ENCODE results near the gene TMEM244. TPM values are rescaled to one million over a fixed set of nuclear protein-coding genes. Genes with fewer than 3 reads are reported as not detected.
A peak's percentile ranks its signal among the peaks of the same experiment; 100 is the strongest.

The TMEM244 gene
- total and polyA plus RNA-seq, 9 of the 15 experiments (the other 6 are each of a cell fraction or from before 2014, with no cell fraction given), result not detected

DNA sequence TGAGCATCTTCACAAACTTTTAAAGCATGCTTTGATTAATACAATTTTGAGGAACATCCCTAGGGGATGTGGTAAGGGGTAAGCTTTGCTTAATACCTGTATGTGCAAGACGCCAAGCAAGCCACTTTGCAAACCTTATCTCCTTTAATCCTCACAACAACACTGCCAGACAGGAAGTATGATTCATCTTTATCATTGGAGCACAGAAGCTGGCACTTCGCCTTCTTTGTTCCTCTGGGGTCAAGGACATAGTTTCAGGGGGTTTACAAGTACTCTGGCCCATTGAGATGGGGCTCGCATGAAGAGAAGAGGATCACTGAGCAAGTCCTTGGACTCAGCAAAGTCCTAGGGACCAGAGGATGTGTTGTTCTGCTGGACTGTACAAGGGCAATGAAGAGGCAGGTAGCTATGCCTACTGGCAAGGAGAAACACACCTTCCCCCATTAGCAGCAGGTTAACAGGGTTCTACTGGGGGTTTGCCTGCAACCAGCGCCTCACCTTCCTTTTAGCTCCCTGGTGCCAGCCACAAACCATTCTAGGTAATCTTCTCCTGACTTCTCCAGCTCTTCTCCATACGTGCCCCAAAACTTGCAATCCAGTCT lies 8.8 kb downstream of the TMEM244 start (continued):
- TF ChIP-seq NR2C1 (IDR thresholded peaks at IDR 0.05) (peak; percentile 82), NR2C1 (tag; IDR thresholded peaks at IDR 0.05) (peak; percentile 86), HDAC6 (IDR thresholded peaks at IDR 0.05; ENCODE audit: low read depth, low read length) (no peak), ARID2 (IDR thresholded peaks at IDR 0.05) (no peak), ZC3H11A (IDR thresholded peaks at IDR 0.05; ENCODE audit: low read depth, low read length) (no peak), FOSL1 (tag; conservative IDR thresholded peaks at IDR 0.05) (peak; percentile 99), CC2D1A (IDR thresholded peaks at IDR 0.05) (peak; percentile 80; the same call in 1 of the 2 replicates), NFATC3 (IDR thresholded peaks at IDR 0.05) (no peak), POLR2AphosphoS5 (IDR thresholded peaks at IDR 0.05; ENCODE audit: control insufficient read depth, insufficient read depth, low read depth, low read length) (peak; percentile 93), SRSF1 (IDR thresholded peaks at IDR 0.05; ENCODE audit: low read depth, low read length) (no peak), GABPA (tag; conservative IDR thresholded peaks at IDR 0.05; ENCODE audit: low read depth) (peak; percentile 54), CREB1 (IDR thresholded peaks at IDR 0.05) (peak; percentile 72; the same call in 1 of the 2 replicates), CREB1 (CRISPR knock-in tag; IDR thresholded peaks at IDR 0.05) (no peak), PHF8 (IDR thresholded peaks at IDR 0.05; ENCODE audit: borderline replicate concordance, low read length) (no peak), KAT7 (CRISPR knock-in tag; IDR thresholded peaks at IDR 0.05; ENCODE audit: borderline replicate concordance) (no peak), NFXL1 (CRISPR knock-in tag; IDR thresholded peaks at IDR 0.05) (no peak), U2AF2 (optimal IDR thresholded peaks at IDR 0.05; ENCODE audit: low read depth, low read length) (no peak)
- TF ChIP-seq, protein P1, sequence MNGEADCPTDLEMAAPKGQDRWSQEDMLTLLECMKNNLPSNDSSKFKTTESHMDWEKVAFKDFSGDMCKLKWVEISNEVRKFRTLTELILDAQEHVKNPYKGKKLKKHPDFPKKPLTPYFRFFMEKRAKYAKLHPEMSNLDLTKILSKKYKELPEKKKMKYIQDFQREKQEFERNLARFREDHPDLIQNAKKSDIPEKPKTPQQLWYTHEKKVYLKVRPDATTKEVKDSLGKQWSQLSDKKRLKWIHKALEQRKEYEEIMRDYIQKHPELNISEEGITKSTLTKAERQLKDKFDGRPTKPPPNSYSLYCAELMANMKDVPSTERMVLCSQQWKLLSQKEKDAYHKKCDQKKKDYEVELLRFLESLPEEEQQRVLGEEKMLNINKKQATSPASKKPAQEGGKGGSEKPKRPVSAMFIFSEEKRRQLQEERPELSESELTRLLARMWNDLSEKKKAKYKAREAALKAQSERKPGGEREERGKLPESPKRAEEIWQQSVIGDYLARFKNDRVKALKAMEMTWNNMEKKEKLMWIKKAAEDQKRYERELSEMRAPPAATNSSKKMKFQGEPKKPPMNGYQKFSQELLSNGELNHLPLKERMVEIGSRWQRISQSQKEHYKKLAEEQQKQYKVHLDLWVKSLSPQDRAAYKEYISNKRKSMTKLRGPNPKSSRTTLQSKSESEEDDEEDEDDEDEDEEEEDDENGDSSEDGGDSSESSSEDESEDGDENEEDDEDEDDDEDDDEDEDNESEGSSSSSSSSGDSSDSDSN (IDR thresholded peaks at IDR 0.05; ENCODE audit: borderline replicate concordance in 1 of 2, low read depth in 2 of 2, low read length in 2 of 2), result no peak
- TF ChIP-seq, protein P2, sequence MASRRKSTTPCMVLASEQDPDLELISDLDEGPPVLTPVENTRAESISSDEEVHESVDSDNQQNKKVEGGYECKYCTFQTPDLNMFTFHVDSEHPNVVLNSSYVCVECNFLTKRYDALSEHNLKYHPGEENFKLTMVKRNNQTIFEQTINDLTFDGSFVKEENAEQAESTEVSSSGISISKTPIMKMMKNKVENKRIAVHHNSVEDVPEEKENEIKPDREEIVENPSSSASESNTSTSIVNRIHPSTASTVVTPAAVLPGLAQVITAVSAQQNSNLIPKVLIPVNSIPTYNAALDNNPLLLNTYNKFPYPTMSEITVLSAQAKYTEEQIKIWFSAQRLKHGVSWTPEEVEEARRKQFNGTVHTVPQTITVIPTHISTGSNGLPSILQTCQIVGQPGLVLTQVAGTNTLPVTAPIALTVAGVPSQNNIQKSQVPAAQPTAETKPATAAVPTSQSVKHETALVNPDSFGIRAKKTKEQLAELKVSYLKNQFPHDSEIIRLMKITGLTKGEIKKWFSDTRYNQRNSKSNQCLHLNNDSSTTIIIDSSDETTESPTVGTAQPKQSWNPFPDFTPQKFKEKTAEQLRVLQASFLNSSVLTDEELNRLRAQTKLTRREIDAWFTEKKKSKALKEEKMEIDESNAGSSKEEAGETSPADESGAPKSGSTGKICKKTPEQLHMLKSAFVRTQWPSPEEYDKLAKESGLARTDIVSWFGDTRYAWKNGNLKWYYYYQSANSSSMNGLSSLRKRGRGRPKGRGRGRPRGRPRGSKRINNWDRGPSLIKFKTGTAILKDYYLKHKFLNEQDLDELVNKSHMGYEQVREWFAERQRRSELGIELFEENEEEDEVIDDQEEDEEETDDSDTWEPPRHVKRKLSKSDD (conservative IDR thresholded peaks at IDR 0.05; ENCODE audit: low read length), result no peak
- TF ChIP-seq, protein P3, sequence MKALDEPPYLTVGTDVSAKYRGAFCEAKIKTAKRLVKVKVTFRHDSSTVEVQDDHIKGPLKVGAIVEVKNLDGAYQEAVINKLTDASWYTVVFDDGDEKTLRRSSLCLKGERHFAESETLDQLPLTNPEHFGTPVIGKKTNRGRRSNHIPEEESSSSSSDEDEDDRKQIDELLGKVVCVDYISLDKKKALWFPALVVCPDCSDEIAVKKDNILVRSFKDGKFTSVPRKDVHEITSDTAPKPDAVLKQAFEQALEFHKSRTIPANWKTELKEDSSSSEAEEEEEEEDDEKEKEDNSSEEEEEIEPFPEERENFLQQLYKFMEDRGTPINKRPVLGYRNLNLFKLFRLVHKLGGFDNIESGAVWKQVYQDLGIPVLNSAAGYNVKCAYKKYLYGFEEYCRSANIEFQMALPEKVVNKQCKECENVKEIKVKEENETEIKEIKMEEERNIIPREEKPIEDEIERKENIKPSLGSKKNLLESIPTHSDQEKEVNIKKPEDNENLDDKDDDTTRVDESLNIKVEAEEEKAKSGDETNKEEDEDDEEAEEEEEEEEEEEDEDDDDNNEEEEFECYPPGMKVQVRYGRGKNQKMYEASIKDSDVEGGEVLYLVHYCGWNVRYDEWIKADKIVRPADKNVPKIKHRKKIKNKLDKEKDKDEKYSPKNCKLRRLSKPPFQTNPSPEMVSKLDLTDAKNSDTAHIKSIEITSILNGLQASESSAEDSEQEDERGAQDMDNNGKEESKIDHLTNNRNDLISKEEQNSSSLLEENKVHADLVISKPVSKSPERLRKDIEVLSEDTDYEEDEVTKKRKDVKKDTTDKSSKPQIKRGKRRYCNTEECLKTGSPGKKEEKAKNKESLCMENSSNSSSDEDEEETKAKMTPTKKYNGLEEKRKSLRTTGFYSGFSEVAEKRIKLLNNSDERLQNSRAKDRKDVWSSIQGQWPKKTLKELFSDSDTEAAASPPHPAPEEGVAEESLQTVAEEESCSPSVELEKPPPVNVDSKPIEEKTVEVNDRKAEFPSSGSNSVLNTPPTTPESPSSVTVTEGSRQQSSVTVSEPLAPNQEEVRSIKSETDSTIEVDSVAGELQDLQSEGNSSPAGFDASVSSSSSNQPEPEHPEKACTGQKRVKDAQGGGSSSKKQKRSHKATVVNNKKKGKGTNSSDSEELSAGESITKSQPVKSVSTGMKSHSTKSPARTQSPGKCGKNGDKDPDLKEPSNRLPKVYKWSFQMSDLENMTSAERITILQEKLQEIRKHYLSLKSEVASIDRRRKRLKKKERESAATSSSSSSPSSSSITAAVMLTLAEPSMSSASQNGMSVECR (CRISPR knock-in tag; IDR thresholded peaks at IDR 0.05), result no peak

All from K562 (cell line).